NCI-H510A (cell line): ENCODE results near the gene ZPR1.
"Not testable (repeated sequence)": the region's sequence is repeated elsewhere in the genome, so short reads cannot be mapped to it uniquely, and the experiment has no call there.

Experiments used
- DNase-seq: peaks from one replicate; lab custom pipeline; 2025; lab: John Stamatoyannopoulos, UW

The ZPR1 gene

GRCh38 chr11:116787786-116788486 lies at the start of gene ZPR1:
TSS of gene ZPR1 (minus strand) at chr11:116788023. CDS start at chr11:116787990, 33 bp downstream.
- peak; percentile 39 for DNase-seq

GRCh38 chr11:116836632-116836991 lies 48.8 kb upstream of the ZPR1 start:
- DNase-seq = no peak

- peak; percentile 90 for DNase-seq
Observed at GRCh38 chr11:116835791-116836631, 48.2 kb upstream of the ZPR1 start.

- no peak for DNase-seq
Observed at GRCh38 chr11:116835042-116835772, 47.4 kb upstream of the ZPR1 start.

GRCh38 chr11:116834535-116835041 lies 46.8 kb upstream of the ZPR1 start:
- not testable (repeated sequence) for DNase-seq

- no peak for DNase-seq
Observed at GRCh38 chr11:116833816-116834534, 46.2 kb upstream of the ZPR1 start.

GRCh38 chr11:116833491-116833815 lies 45.6 kb upstream of the ZPR1 start:
- no peak for DNase-seq

GRCh38 chr11:116832350-116833290 lies 44.8 kb upstream of the ZPR1 start:
- DNase-seq = no peak

GRCh38 chr11:116831790-116832349 lies 44.0 kb upstream of the ZPR1 start:
- DNase-seq = no peak

GRCh38 chr11:116830184-116830912 lies 42.5 kb upstream of the ZPR1 start:
- DNase-seq = no peak

GRCh38 chr11:116829525-116830183 lies 41.8 kb upstream of the ZPR1 start, which contains the start of gene APOC3:
TSS of gene APOC3 (plus strand) at chr11:116829907. CDS start at chr11:116830583, 676 bp downstream.
- no peak for DNase-seq

- no peak for DNase-seq
Observed at GRCh38 chr11:116828632-116829524, 41.1 kb upstream of the ZPR1 start.

GRCh38 chr11:116827461-116827860 lies 39.6 kb upstream of the ZPR1 start:
- no peak for DNase-seq

- no peak for DNase-seq
Observed at GRCh38 chr11:116826751-116827431, 39.1 kb upstream of the ZPR1 start.

- DNase-seq = no peak
Observed at GRCh38 chr11:116825854-116826750, 38.3 kb upstream of the ZPR1 start.

- no peak for DNase-seq
Observed at GRCh38 chr11:116825434-116825833, 37.6 kb upstream of the ZPR1 start.
